DMS153 (cell line): ENCODE data around the gene NCS1.
A peak's percentile ranks its signal among the peaks of the same experiment; 100 is the strongest.

Experiments
- DNase-seq: peaks from one replicate; lab custom pipeline; 2025; lab: John Stamatoyannopoulos, UW

Gene NCS1

GRCh38 chr9:130176760-130177159 lies 4.6 kb downstream of the NCS1 start:
- no peak for DNase-seq

GRCh38 chr9:130177898-130178805 lies 5.9 kb downstream of the NCS1 start:
- no peak for DNase-seq

GRCh38 chr9:130179331-130179907 lies 7.2 kb downstream of the NCS1 start:
- no peak for DNase-seq

GRCh38 chr9:130180516-130180915 lies 8.3 kb downstream of the NCS1 start:
- no peak for DNase-seq

- no peak for DNase-seq
Observed at GRCh38 chr9:130181678-130182380, 9.6 kb downstream of the NCS1 start.

- DNase-seq = no peak
Observed at GRCh38 chr9:130182381-130182909, 10.2 kb downstream of the NCS1 start.

- DNase-seq = no peak
Observed at GRCh38 chr9:130183133-130183762, 11.0 kb downstream of the NCS1 start.

GRCh38 chr9:130185017-130185416 lies 12.8 kb downstream of the NCS1 start:
- DNase-seq = no peak

GRCh38 chr9:130185490-130186031 lies 13.4 kb downstream of the NCS1 start:
- no peak for DNase-seq

- DNase-seq = no peak
Observed at GRCh38 chr9:130186051-130186450, 13.8 kb downstream of the NCS1 start.

- peak; percentile 50 for DNase-seq
Observed at GRCh38 chr9:130186839-130187522, 14.8 kb downstream of the NCS1 start.

- no peak for DNase-seq
Observed at GRCh38 chr9:130187523-130187846, 15.3 kb downstream of the NCS1 start.

GRCh38 chr9:130188860-130189481 lies 16.8 kb downstream of the NCS1 start:
- DNase-seq = no peak

GRCh38 chr9:130189840-130190239 lies 17.6 kb downstream of the NCS1 start:
- DNase-seq = no peak

- no peak for DNase-seq
Observed at GRCh38 chr9:130191068-130191748, 19.0 kb downstream of the NCS1 start.

- no peak for DNase-seq
Observed at GRCh38 chr9:130191749-130192120, 19.5 kb downstream of the NCS1 start.

GRCh38 chr9:130192382-130192999 lies 20.3 kb downstream of the NCS1 start:
- DNase-seq = no peak

- no peak for DNase-seq
Observed at GRCh38 chr9:130193103-130193502, 20.9 kb downstream of the NCS1 start.

GRCh38 chr9:130193531-130194377 lies 21.6 kb downstream of the NCS1 start:
- DNase-seq = no peak
